Duodenal mucosa (tissue), 2 donors: ENCODE results near the gene DENND1A.

Experiments used
- H3K27ac ChIP-seq: one replicate; pipeline ENCODE4 v1.7.0; 2013; ENCODE audit warnings: low read depth, low read length
- H3K27me3 ChIP-seq, 2 donors: one replicate each; pipeline ENCODE4 v1.7.0; 2013; ENCODE audit warnings: low read length in 2 of 2, control low read depth in 1 of 2; ENCODE audit not compliant: insufficient read depth in 2 of 2, control insufficient read depth in 1 of 2
- H3K36me3 ChIP-seq, 2 donors: one replicate each; pipeline ENCODE4 v1.7.0; 2013; ENCODE audit warnings: low read length in 2 of 2, control low read depth in 1 of 2; ENCODE audit not compliant: insufficient read depth in 2 of 2, control insufficient read depth in 1 of 2
- H3K4me1 ChIP-seq, 2 donors: one replicate each; pipeline ENCODE4 v1.7.0; 2013; ENCODE audit warnings: low read length in 2 of 2, control low read depth in 1 of 2; ENCODE audit not compliant: insufficient read depth in 2 of 2, control insufficient read depth in 1 of 2
- H3K4me3 ChIP-seq, 2 donors: one replicate each; pipeline ENCODE4 v1.7.0; 2013; ENCODE audit warnings: low read length in 2 of 2, low read depth in 1 of 2
- H3K9ac ChIP-seq, 2 donors: one replicate each; pipeline ENCODE4 v1.7.0; 2013; ENCODE audit warnings: low read length in 2 of 2, low read depth in 1 of 2
- H3K9me3 ChIP-seq, 2 donors: one replicate each; pipeline ENCODE4 v1.7.0; 2013; ENCODE audit warnings: low read length in 2 of 2, control low read depth in 1 of 2; ENCODE audit not compliant: control insufficient read depth in 1 of 2

The DENND1A gene

GRCh38 chr9:123353041-123353440 lies 576.9 kb downstream of the DENND1A start:
- Histone ChIP-seq H3K27me3 (peaks cover 0 to 2% of the 10 kb centered on the region in 2 donors), H3K4me3 (no peak overlapping the region), H3K27ac (no peak overlapping the region), H3K9ac (no peak overlapping the region), H3K4me1 (peaks cover 4 to 5% of the 10 kb centered on the region in 2 donors), H3K9me3 (no peaks in the 10 kb centered on the region), H3K36me3 (no peaks in the 10 kb centered on the region)

GRCh38 chr9:123350590-123351310 lies 579.2 kb downstream of the DENND1A start:
- peaks cover 0 to 2% of the 10 kb centered on the region in 2 donors for H3K27me3 ChIP-seq
- H3K36me3 ChIP-seq: no peaks in the 10 kb centered on the region
- H3K9me3 ChIP-seq: no peaks in the 10 kb centered on the region
- H3K4me3 ChIP-seq: no peak overlapping the region
- H3K9ac ChIP-seq: no peak overlapping the region
- peaks cover 4 to 5% of the 10 kb centered on the region in 2 donors for H3K4me1 ChIP-seq
- no peak overlapping the region for H3K27ac ChIP-seq

- Histone ChIP-seq H3K4me1 (peaks cover 4 to 5% of the 10 kb centered on the region in 2 donors), H3K9ac (no peak overlapping the region), H3K4me3 (no peak overlapping the region), H3K27me3 (peaks cover 0 to 2% of the 10 kb centered on the region in 2 donors), H3K27ac (no peak overlapping the region), H3K9me3 (no peaks in the 10 kb centered on the region), H3K36me3 (no peaks in the 10 kb centered on the region)
Measured at GRCh38 chr9:123349691-123350480, 580.0 kb downstream of the DENND1A start.

- peaks cover 4% of the 10 kb centered on the region in 2 donors for H3K4me1 ChIP-seq
- H3K9me3 ChIP-seq: no peaks in the 10 kb centered on the region
- no peak overlapping the region for H3K4me3 ChIP-seq
- H3K9ac ChIP-seq: no peak overlapping the region
- H3K36me3 ChIP-seq: no peaks in the 10 kb centered on the region
- H3K27ac ChIP-seq: no peak overlapping the region
- peaks cover 0 to 2% of the 10 kb centered on the region in 2 donors for H3K27me3 ChIP-seq
Measured at GRCh38 chr9:123349033-123349432, 580.9 kb downstream of the DENND1A start.

- H3K9me3 ChIP-seq: no peaks in the 10 kb centered on the region
- no peak overlapping the region for H3K27ac ChIP-seq
Measured at GRCh38 chr9:123348317-123348992, 581.5 kb downstream of the DENND1A start.

GRCh38 chr9:123347289-123348060 lies 582.5 kb downstream of the DENND1A start:
- Histone ChIP-seq H3K27ac (no peak overlapping the region), H3K9ac (no peak overlapping the region), H3K4me1 (peaks cover 0 to 4% of the 10 kb centered on the region in 2 donors), H3K27me3 (peaks cover 0 to 2% of the 10 kb centered on the region in 2 donors), H3K4me3 (peak overlapping the region in 1 of 2 donors; percentile 57), H3K9me3 (no peaks in the 10 kb centered on the region), H3K36me3 (no peaks in the 10 kb centered on the region)

More at GRCh38 chr9:123348317-123348992, 581.5 kb downstream of the DENND1A start:
- no peaks in the 10 kb centered on the region for H3K36me3 ChIP-seq
- H3K9ac ChIP-seq: no peak overlapping the region
- H3K27me3 ChIP-seq: peaks cover 0 to 2% of the 10 kb centered on the region in 2 donors
- no peak overlapping the region for H3K4me3 ChIP-seq
- H3K4me1 ChIP-seq: peaks cover 0 to 4% of the 10 kb centered on the region in 2 donors

- H3K27me3 ChIP-seq: peaks cover 0 to 2% of the 10 kb centered on the region in 2 donors
- no peaks in the 10 kb centered on the region for H3K36me3 ChIP-seq
- no peaks in the 10 kb centered on the region for H3K9me3 ChIP-seq
- no peak overlapping the region for H3K9ac ChIP-seq
- H3K4me3 ChIP-seq: no peak overlapping the region
- peaks cover 0 to 4% of the 10 kb centered on the region in 2 donors for H3K4me1 ChIP-seq
- no peak overlapping the region for H3K27ac ChIP-seq
Measured at GRCh38 chr9:123346826-123347225, 583.1 kb downstream of the DENND1A start.

GRCh38 chr9:123346026-123346425 lies 583.9 kb downstream of the DENND1A start:
- Histone ChIP-seq H3K9ac (no peak overlapping the region), H3K27ac (no peak overlapping the region), H3K9me3 (no peaks in the 10 kb centered on the region), H3K27me3 (peaks cover 0 to 2% of the 10 kb centered on the region in 2 donors), H3K36me3 (no peaks in the 10 kb centered on the region), H3K4me1 (peaks cover 0 to 7% of the 10 kb centered on the region in 2 donors), H3K4me3 (no peak overlapping the region)

GRCh38 chr9:123345567-123345955 lies 584.4 kb downstream of the DENND1A start:
- no peaks in the 10 kb centered on the region for H3K36me3 ChIP-seq
- H3K9me3 ChIP-seq: no peaks in the 10 kb centered on the region
- no peak overlapping the region for H3K4me3 ChIP-seq
- no peak overlapping the region for H3K27ac ChIP-seq
- H3K27me3 ChIP-seq: peaks cover 0 to 2% of the 10 kb centered on the region in 2 donors
- H3K9ac ChIP-seq: no peak overlapping the region
- H3K4me1 ChIP-seq: peaks cover 0 to 7% of the 10 kb centered on the region in 2 donors
